SKM-1 (cell line): ENCODE measurements around the gene NFATC2IP.

Experiments
- DNase-seq: peaks from one replicate; lab custom pipeline; 2025; ENCODE audit not compliant: unreplicated experiment; lab: John Stamatoyannopoulos, UW

Gene NFATC2IP

GRCh38 chr16:28950648-28951409, at the start of gene NFATC2IP:
NFATC2IP (plus strand) TSS chr16:28950937; CDS start chr16:28951012, 75 bp downstream.
- DNase-seq = peak; percentile 99

- no peak for DNase-seq
These were observed 48.9 kb upstream of the NFATC2IP start for GRCh38 chr16:28901862-28902261.

GRCh38 chr16:28902909-28903308, 47.8 kb upstream of the NFATC2IP start:
- no peak for DNase-seq

- DNase-seq = no peak
These were observed 47.2 kb upstream of the NFATC2IP start for GRCh38 chr16:28903344-28904042.

GRCh38 chr16:28904363-28904762, 46.4 kb upstream of the NFATC2IP start:
- DNase-seq = no peak

- no peak for DNase-seq
These were observed 45.9 kb upstream of the NFATC2IP start for GRCh38 chr16:28904828-28905227.

GRCh38 chr16:28905229-28905754, 45.4 kb upstream of the NFATC2IP start:
- no peak for DNase-seq

- no peak for DNase-seq
These were observed 44.9 kb upstream of the NFATC2IP start for GRCh38 chr16:28905800-28906372.

GRCh38 chr16:28910086-28911031, 40.4 kb upstream of the NFATC2IP start:
- no peak for DNase-seq

- DNase-seq = no peak
These were observed 38.2 kb upstream of the NFATC2IP start for GRCh38 chr16:28912558-28912957.

GRCh38 chr16:28913946-28914724, 36.6 kb upstream of the NFATC2IP start:
- DNase-seq = no peak

- DNase-seq = no peak
These were observed 35.6 kb upstream of the NFATC2IP start for GRCh38 chr16:28915181-28915580.

GRCh38 chr16:28917095-28917494, 33.6 kb upstream of the NFATC2IP start:
- no peak for DNase-seq

GRCh38 chr16:28918698-28919097, 32.0 kb upstream of the NFATC2IP start:
- no peak for DNase-seq

- no peak for DNase-seq
These were observed 27.5 kb upstream of the NFATC2IP start for GRCh38 chr16:28923231-28923587.

GRCh38 chr16:28923652-28924398, 26.9 kb upstream of the NFATC2IP start:
- no peak for DNase-seq

GRCh38 chr16:28924399-28924761, 26.4 kb upstream of the NFATC2IP start:
- no peak for DNase-seq

- DNase-seq = peak; percentile 72
These were observed 25.9 kb upstream of the NFATC2IP start, which contains the start of gene RABEP2 for GRCh38 chr16:28924762-28925385. RABEP2 (minus strand) TSS chr16:28925238; CDS start chr16:28925163, 75 bp downstream.
